ENCODE data around the gene MTERF4.

- TF ChIP-seq GATA3 (IDR thresholded peaks at IDR 0.05; ENCODE audit: low read depth, low read length), result no peak
- no peak for TF ChIP-seq GATA2 (IDR thresholded peaks at IDR 0.05; ENCODE audit: low read depth, low read length)
Observed at GRCh38 chr2:241148239-241148638, 46.2 kb upstream of the MTERF4 start.
